ENCODE measurements around the gene SUMO2. TPM values are rescaled to one million over a fixed set of nuclear protein-coding genes. Genes with fewer than 3 reads are reported as not detected.

The SUMO2 gene
- total and polyA plus RNA-seq, 2 of the 8 experiments (the other 6 are each of a cell fraction or from before 2014, with no cell fraction given) = 184 to 779 TPM

DNA sequence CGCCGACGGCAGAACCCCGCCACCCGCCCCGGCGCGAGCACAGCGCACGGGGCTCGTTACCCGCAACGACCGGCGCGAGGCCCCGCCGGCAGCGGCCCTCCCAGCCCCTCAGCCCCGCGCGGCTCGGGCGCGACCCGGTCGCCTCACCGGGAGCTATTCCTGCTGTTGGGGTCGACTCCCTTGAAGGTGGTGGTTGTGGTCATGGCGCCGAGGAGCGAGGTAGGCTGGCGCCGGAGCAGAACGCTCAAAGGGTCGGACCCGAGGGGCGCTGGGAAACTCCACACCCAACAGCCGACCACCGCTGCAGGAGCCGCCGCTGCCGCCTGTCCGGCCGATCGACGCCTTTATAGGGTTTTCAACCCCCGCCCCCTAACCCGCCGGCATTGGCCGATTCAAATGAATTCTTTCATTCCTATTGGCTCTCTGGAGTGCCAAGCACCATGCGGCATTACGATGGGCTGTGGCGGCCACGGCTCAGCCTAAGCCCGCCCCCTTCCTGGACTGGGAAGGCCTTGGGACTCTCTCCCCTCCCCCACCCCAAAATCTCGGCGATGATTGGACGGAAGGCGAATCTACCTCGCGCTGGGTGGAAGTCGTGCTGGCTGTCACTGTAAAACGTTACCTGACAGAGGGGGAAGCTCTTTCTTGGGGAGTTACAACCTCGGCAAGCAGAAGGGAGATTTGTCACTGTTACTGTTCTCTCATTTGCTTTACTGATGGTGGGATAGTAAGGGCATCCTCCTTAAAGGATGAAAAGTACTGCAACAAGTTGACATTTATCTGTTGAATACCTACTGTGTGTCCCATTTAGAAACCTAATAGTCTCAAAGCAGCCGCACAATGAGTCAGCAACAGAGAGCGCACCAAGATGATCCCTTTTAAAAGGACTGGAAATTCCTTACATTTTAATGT lies 28.3 kb downstream of the SUMO2 start, which contains the start of gene JPT1 (continued):
- TF ChIP-seq, protein P1, sequence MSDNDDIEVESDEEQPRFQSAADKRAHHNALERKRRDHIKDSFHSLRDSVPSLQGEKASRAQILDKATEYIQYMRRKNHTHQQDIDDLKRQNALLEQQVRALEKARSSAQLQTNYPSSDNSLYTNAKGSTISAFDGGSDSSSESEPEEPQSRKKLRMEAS (IDR thresholded peaks at IDR 0.05) = peak; percentile 73
- TF ChIP-seq TBP (IDR thresholded peaks at IDR 0.05; ENCODE audit: low read depth, low read length) (peak; percentile 98), SRF (IDR thresholded peaks at IDR 0.05; ENCODE audit: low read depth, low read length) (no peak), RBBP5 (IDR thresholded peaks at IDR 0.05; ENCODE audit: borderline replicate concordance, low read depth, low read length) (no peak), POLR2A (IDR thresholded peaks at IDR 0.05; ENCODE audit: control extremely low read depth in 1 of 2, low read depth in 2 of 2, low read length in 2 of 2) (peak; percentile 100), SP2 (IDR thresholded peaks at IDR 0.05; ENCODE audit: low read length) (peak; percentile 82), JUND (IDR thresholded peaks at IDR 0.05; ENCODE audit: low read length) (0 out of 2 replicates have a peak, but pooled peaks have one; percentile 8), CTBP2 (IDR thresholded peaks at IDR 0.05; ENCODE audit: borderline replicate concordance, insufficient read depth, insufficient read length, low read length) (peak; percentile 86), CHD1 (IDR thresholded peaks at IDR 0.05; ENCODE audit: low read depth, low read length) (no peak), PHF8 (conservative IDR thresholded peaks at IDR 0.05; ENCODE audit: low read depth, low read length) (peak; percentile 94), SUZ12 (IDR thresholded peaks at IDR 0.05; ENCODE audit: low read length) (no peak), ASH2L (IDR thresholded peaks at IDR 0.05; ENCODE audit: low read length) (no peak), TCF12 (IDR thresholded peaks at IDR 0.05; ENCODE audit: low read depth, low read length) (no peak), CEBPB (IDR thresholded peaks at IDR 0.05; ENCODE audit: low read depth, low read length) (no peak), CREB1 (IDR thresholded peaks at IDR 0.05) (peak; percentile 77), SP4 (IDR thresholded peaks at IDR 0.05; ENCODE audit: low read length) (0 out of 2 replicates have a peak, but pooled peaks have one; percentile 25), SIN3A (conservative IDR thresholded peaks at IDR 0.05 in 1 of 2, IDR thresholded peaks at IDR 0.05 in 1 of 2; ENCODE audit: low read depth in 1 of 2, low read length in 2 of 2) (peak; percentile 97 to 99; a peak in 3 of 4 replicates), TAF7 (optimal IDR thresholded peaks at IDR 0.05; ENCODE audit: borderline replicate concordance, low read depth, low read length) (peak; percentile 95), EGR1 (IDR thresholded peaks at IDR 0.05; ENCODE audit: borderline replicate concordance, low read depth, low read length) (peak; percentile 23; the same call in 1 of the 2 replicates)
- TF ChIP-seq, protein P2, sequence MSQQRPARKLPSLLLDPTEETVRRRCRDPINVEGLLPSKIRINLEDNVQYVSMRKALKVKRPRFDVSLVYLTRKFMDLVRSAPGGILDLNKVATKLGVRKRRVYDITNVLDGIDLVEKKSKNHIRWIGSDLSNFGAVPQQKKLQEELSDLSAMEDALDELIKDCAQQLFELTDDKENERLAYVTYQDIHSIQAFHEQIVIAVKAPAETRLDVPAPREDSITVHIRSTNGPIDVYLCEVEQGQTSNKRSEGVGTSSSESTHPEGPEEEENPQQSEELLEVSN (IDR thresholded peaks at IDR 0.05) = no peak; the same call in 1 of the 2 replicates
- TF ChIP-seq, protein P3, sequence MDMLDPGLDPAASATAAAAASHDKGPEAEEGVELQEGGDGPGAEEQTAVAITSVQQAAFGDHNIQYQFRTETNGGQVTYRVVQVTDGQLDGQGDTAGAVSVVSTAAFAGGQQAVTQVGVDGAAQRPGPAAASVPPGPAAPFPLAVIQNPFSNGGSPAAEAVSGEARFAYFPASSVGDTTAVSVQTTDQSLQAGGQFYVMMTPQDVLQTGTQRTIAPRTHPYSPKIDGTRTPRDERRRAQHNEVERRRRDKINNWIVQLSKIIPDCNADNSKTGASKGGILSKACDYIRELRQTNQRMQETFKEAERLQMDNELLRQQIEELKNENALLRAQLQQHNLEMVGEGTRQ (IDR thresholded peaks at IDR 0.05; ENCODE audit: low read length) = no peak
- TF ChIP-seq, protein P4, sequence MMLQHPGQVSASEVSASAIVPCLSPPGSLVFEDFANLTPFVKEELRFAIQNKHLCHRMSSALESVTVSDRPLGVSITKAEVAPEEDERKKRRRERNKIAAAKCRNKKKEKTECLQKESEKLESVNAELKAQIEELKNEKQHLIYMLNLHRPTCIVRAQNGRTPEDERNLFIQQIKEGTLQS (IDR thresholded peaks at IDR 0.05; ENCODE audit: insufficient read depth, low read depth, low read length) = no peak

Measured in H1 (cell line).